H1 (cell line): ENCODE data around the gene C14orf119. TPM values are rescaled to one million over a fixed set of nuclear protein-coding genes. Genes with fewer than 3 reads are reported as not detected.

Experiments
- CTCF ChIA-PET: fragments of 300-600 bp; sonication (Branson Sonifier 250); formaldehyde crosslinking; loops from one replicate; lab custom pipeline; 2021; ENCODE audit not compliant: partially characterized antibody; lab: Charles Lee
- POLR2A ChIA-PET: fragments of 300-600 bp; sonication (Branson Sonifier 250); formaldehyde crosslinking; loops from one replicate; lab custom pipeline; 2021; ENCODE audit warnings: inconsistent platforms; ENCODE audit not compliant: partially characterized antibody; lab: Charles Lee
- DNase-seq, 2 experiments: peaks; one replicate each; pipeline versions ENCODE4 v3.0.0 to v3.0.0-alpha.2; 2010 to 2022; ENCODE audit warnings: low spot score in 2 of 2, low read depth in 1 of 2, mixed read lengths in 1 of 2
- FAIRE-seq: peaks from 2 replicates; lab custom pipeline; 2011; peaks lifted over from hg19 to GRCh38; lab: Jason Lieb, UNC
- H2AFZ ChIP-seq: 2 replicates; pipeline ENCODE4 v1.8.1; 2012; ENCODE audit warnings: low read length, inconsistent platforms
- H2AK5ac ChIP-seq: 2 replicates; pipeline ENCODE4 v1.6.1; 2013; ENCODE audit warnings: low read depth, low read length
- H2BK120ac ChIP-seq: replicated peaks from 2 replicates; pipeline ENCODE3; 2013; ENCODE audit warnings: low read depth, low read length, inconsistent platforms
- H2BK12ac ChIP-seq: 2 replicates; pipeline ENCODE4 v1.6.1; 2013; ENCODE audit warnings: low read depth, low read length
- H2BK15ac ChIP-seq: 2 replicates; pipeline ENCODE4 v1.6.1; 2013; ENCODE audit warnings: low read length
- H2BK20ac ChIP-seq: 2 replicates; pipeline ENCODE4 v1.6.1; 2013; ENCODE audit warnings: low read length
- H2BK5ac ChIP-seq: 2 replicates; pipeline ENCODE4 v1.6.1; 2013; ENCODE audit warnings: low read depth, low read length
- H3K14ac ChIP-seq: 2 replicates; pipeline ENCODE4 v1.6.1; 2013; ENCODE audit warnings: inconsistent platforms; ENCODE audit not compliant: insufficient read length
- H3K18ac ChIP-seq: 2 replicates; pipeline ENCODE4 v1.6.1; 2013; ENCODE audit warnings: low read length; ENCODE audit errors: extremely low read depth
- H3K23ac ChIP-seq: 2 replicates; pipeline ENCODE4 v1.6.1; 2013; ENCODE audit warnings: inconsistent platforms; ENCODE audit not compliant: insufficient read length
- H3K23me2 ChIP-seq: 2 replicates; pipeline ENCODE4 v1.6.1; 2013; ENCODE audit warnings: low read depth, low read length
- H3K27ac ChIP-seq: 2 replicates; pipeline ENCODE4 v1.6.1; 2011; ENCODE audit warnings: low read depth, low read length, inconsistent platforms
- H3K27me3 ChIP-seq, 4 experiments: replicated peaks in 1 of 4; 1 replicate in 1 of 4; 2 replicates in 3 of 4; pipeline versions ENCODE4 v1.6.1 to v1.8.1; 2011 to 2013; ENCODE audit warnings: low read length in 3 of 4, mild to moderate bottlenecking in 3 of 4, inconsistent platforms in 2 of 4, mixed read lengths in 2 of 4, moderate library complexity in 1 of 4; ENCODE audit not compliant: control insufficient read depth in 3 of 4, insufficient read depth in 3 of 4; ENCODE audit errors: extremely low read depth in 1 of 4
- H3K36me3 ChIP-seq, 4 experiments: 2 replicates each; pipeline versions ENCODE4 v1.6.1 to v1.8.1; 2011 to 2013; ENCODE audit warnings: mild to moderate bottlenecking in 4 of 4, low read length in 3 of 4, moderate library complexity in 2 of 4, control low read depth in 1 of 4, inconsistent platforms in 1 of 4; ENCODE audit not compliant: insufficient read depth in 4 of 4, control insufficient read depth in 2 of 4
- H3K4ac ChIP-seq: replicated peaks from 2 replicates; pipeline ENCODE3; 2013; ENCODE audit warnings: low read length, low read depth, mixed read lengths, inconsistent platforms; ENCODE audit not compliant: insufficient read length
- H3K4me1 ChIP-seq, 4 experiments: replicated peaks in 1 of 4; 1 replicate in 1 of 4; 2 replicates in 3 of 4; pipeline versions ENCODE4 v1.6.1 to v1.8.1; 2011 to 2013; ENCODE audit warnings: low read length in 3 of 4, inconsistent platforms in 2 of 4, mixed read lengths in 1 of 4; ENCODE audit not compliant: insufficient read depth in 4 of 4, control insufficient read depth in 3 of 4
- H3K4me2 ChIP-seq, 2 experiments: 2 replicates each; pipeline versions ENCODE4 v1.6.1 to v1.8.1; 2011 to 2013; ENCODE audit warnings: low read depth in 2 of 2, low read length in 2 of 2, control low read depth in 1 of 2, inconsistent platforms in 1 of 2, mild to moderate bottlenecking in 1 of 2; ENCODE audit not compliant: insufficient read depth in 1 of 2
- H3K4me3 ChIP-seq, 4 experiments: fragments of 200-600, 300-600 bp in 1 of 4; sonication (generic), shearing (Covaris generic), sonication (Bioruptor Twin) in 1 of 4; 2 replicates each; pipeline versions ENCODE4 v1.5.1 to v1.8.1; 2011 to 2016; ENCODE audit warnings: low read length in 4 of 4, low read depth in 3 of 4, control low read depth in 2 of 4, inconsistent platforms in 2 of 4, mild to moderate bottlenecking in 2 of 4, mixed read lengths in 1 of 4, moderate library complexity in 1 of 4; ENCODE audit not compliant: insufficient read depth in 2 of 4; ENCODE audit errors: extremely low read depth in 1 of 4
- H3K56ac ChIP-seq: replicated peaks from 2 replicates; pipeline ENCODE3; 2013; ENCODE audit warnings: low read depth, mild to moderate bottlenecking, mixed read lengths, low read length, inconsistent platforms; ENCODE audit not compliant: insufficient read length
- H3K79me1 ChIP-seq: 2 replicates; pipeline ENCODE4 v1.6.1; 2013; ENCODE audit warnings: low read depth, low read length, control low read depth
- H3K79me2 ChIP-seq, 2 experiments: 2 replicates each; pipeline versions ENCODE4 v1.6.1 to v1.8.1; 2012 to 2013; ENCODE audit warnings: low read length in 2 of 2, mild to moderate bottlenecking in 2 of 2, inconsistent platforms in 1 of 2; ENCODE audit not compliant: insufficient read depth in 2 of 2, control insufficient read depth in 1 of 2
- H3K9ac ChIP-seq, 4 experiments: replicated peaks in 1 of 4; 1 replicate in 1 of 4; 2 replicates in 3 of 4; pipeline versions ENCODE4 v1.6.1 to v1.8.1; 2011 to 2013; ENCODE audit warnings: low read depth in 3 of 4, low read length in 3 of 4, control low read depth in 2 of 4, mild to moderate bottlenecking in 2 of 4, moderate library complexity in 2 of 4, inconsistent platforms in 1 of 4; ENCODE audit errors: extremely low read depth in 1 of 4
- H3K9me3 ChIP-seq, 2 experiments: 2 replicates each; pipeline versions ENCODE4 v1.6.1 to v1.8.1; 2012 to 2013; ENCODE audit warnings: mild to moderate bottlenecking in 2 of 2, moderate library complexity in 2 of 2, control low read depth in 1 of 2, inconsistent platforms in 1 of 2, low read depth in 1 of 2, low read length in 1 of 2, mixed read lengths in 1 of 2; ENCODE audit not compliant: insufficient read depth in 2 of 2
- H4K20me1 ChIP-seq, 2 experiments: replicated peaks in 1 of 2; 2 replicates each; pipeline versions ENCODE3 to v1.8.1; 2011 to 2013; ENCODE audit warnings: inconsistent platforms in 2 of 2, low read length in 2 of 2, mild to moderate bottlenecking in 1 of 2; ENCODE audit not compliant: insufficient read depth in 2 of 2, control insufficient read depth in 1 of 2
- H4K5ac ChIP-seq: 2 replicates; pipeline ENCODE4 v1.6.1; 2013; ENCODE audit warnings: low read length, low read depth, mixed read lengths, inconsistent platforms; ENCODE audit not compliant: insufficient read length
- H4K8ac ChIP-seq: 2 replicates; pipeline ENCODE4 v1.8.0; 2013; ENCODE audit warnings: mild to moderate bottlenecking, moderate library complexity, low read length, inconsistent platforms; ENCODE audit not compliant: insufficient read depth; ENCODE audit errors: extremely low read depth
- H4K91ac ChIP-seq: replicated peaks from 2 replicates; pipeline ENCODE3; 2013; ENCODE audit warnings: low read length, mixed read lengths, inconsistent platforms; ENCODE audit not compliant: insufficient read length
- ATF2 ChIP-seq: IDR thresholded peaks from 2 replicates; pipeline ENCODE4 v1.6.1; 2012; ENCODE audit warnings: low read length, inconsistent platforms
- RXRA ChIP-seq: IDR thresholded peaks from 2 replicates; pipeline ENCODE4 v1.6.1; 2011; ENCODE audit warnings: low read depth, mild to moderate bottlenecking, low read length, moderate library complexity; ENCODE audit not compliant: insufficient read depth
- SIN3A ChIP-seq, 2 experiments: IDR thresholded peaks in 1 of 2; conservative IDR thresholded peaks in 1 of 2; 2 replicates each; pipeline ENCODE4 v1.6.1; 2011 to 2012; ENCODE audit warnings: low read length in 2 of 2, improper control_type of control experiment in 1 of 2, low read depth in 1 of 2, mild to moderate bottlenecking in 1 of 2
- TBP ChIP-seq: IDR thresholded peaks from 2 replicates; pipeline ENCODE4 v1.6.1; 2011; ENCODE audit warnings: low read depth, low read length, improper control_type of control experiment
- WGBS, 2 experiments: shearing (Covaris generic) in 1 of 2; methylation state at CpG; one replicate each; pipeline versions ENCODE4 v1.1.6 to v1.1.7; 2013 to 2015; ENCODE audit warnings: low lambda C conversion rate in 2 of 2, mixed read lengths in 2 of 2, inconsistent platforms in 1 of 2, low coverage in 1 of 2, missing lambda C conversion rate in 1 of 2; ENCODE audit not compliant: insufficient replicate concordance in 2 of 2, insufficient coverage in 1 of 2, insufficient read length in 1 of 2; ENCODE audit errors: extremely low coverage in 1 of 2, missing lambda C conversion rate in 1 of 2; 5-methylcytosine and 5-hydroxymethylcytosine counted together
- polyA plus RNA-seq, 7 experiments: library from polyadenylated mRNA; depleted of rRNA in 3 of 7; stranded (reverse) in 5 of 7; unstranded in 2 of 7; fragments of >200 nt in 5 of 7; fragments of 200-250 nt in 2 of 7; gene quantifications; 1 replicate in 5 of 7; 2 replicates in 1 of 7; 4 replicates in 1 of 7; pipeline versions ENCODE4 v1.2.1 to v1.2.3, GENCODE V29; 2011 to 2013; ENCODE audit warnings: missing spikeins in 2 of 7, mixed read lengths in 2 of 7
- total RNA-seq: library from RNA; stranded (reverse); fragmentation: NEBNext Ultra II Directional; extraction: Animal tissue kit (Norgen Biotek cat#: 25700); gene quantifications from 2 replicates; pipeline ENCODE4 v1.2.1, GENCODE V29; 2021

C14orf119 gene
- total and polyA plus RNA-seq, 2 of the 8 experiments (the other 6 are each of a cell fraction or from before 2014, with no cell fraction given), result 78.1 to 94.0 TPM

GRCh38 chr14:23147676-23148075 lies 52.4 kb downstream of the C14orf119 start:
- Histone ChIP-seq H3K79me1 (no peaks in the 10 kb centered on the region; the same call in none of the 2 replicates), H3K23me2 (peaks cover 3% of the 10 kb centered on the region; the same call in 1 of the 2 replicates), H3K56ac (no peak overlapping the region), H3K23ac (no peak overlapping the region), H4K5ac (no peak overlapping the region), H2BK12ac (no peak overlapping the region), H4K20me1 (peaks cover 2 to 6% of the 10 kb centered on the region in 2 experiments), H3K9me3 (no peaks in the 10 kb centered on the region), H3K36me3 (peaks cover 4 to 28% (median 16%) of the 10 kb centered on the region in 4 experiments; a peak in 7 of 8 replicates), H2BK15ac (no peak overlapping the region), H4K91ac (no peak overlapping the region), H3K18ac (no peak overlapping the region), H3K4ac (no peak overlapping the region), H2AFZ (no peak overlapping the region), H2BK120ac (no peak overlapping the region), H3K27me3 (no peaks in the 10 kb centered on the region), H3K4me3 (no peak overlapping the region), H2BK5ac (no peak overlapping the region), H3K4me2 (no peak overlapping the region), H3K79me2 (no peaks in the 10 kb centered on the region), H4K8ac (no peak overlapping the region), H3K14ac (no peak overlapping the region), H2AK5ac (no peak overlapping the region), H3K9ac (no peak overlapping the region), H2BK20ac (no peak overlapping the region), H3K27ac (no peak overlapping the region; the same call in 1 of the 2 replicates), H3K4me1 (no peaks in the 10 kb centered on the region)
- ChIA-PET POLR2A (no interaction called here), CTCF (interaction anchor here (0.7 kb wide), 1 partner anchor 1659 kb away, joined by 4 read pairs; no protein-coding TSS in a partner anchor)
- WGBS, 2 experiments, result 94% methylated on average over 1 of the region's 1 CpG; no CpG with 5 or more reads in 1 of the 2 experiments
- no peak for TF ChIP-seq SIN3A (conservative IDR thresholded peaks at IDR 0.05 in 1 of 2, IDR thresholded peaks at IDR 0.05 in 1 of 2; ENCODE audit: low read depth in 1 of 2, low read length in 2 of 2)
- no peak for TF ChIP-seq ATF2
- no peak for TF ChIP-seq RXRA
- no peak for TF ChIP-seq TBP
- DNase-seq, result no peak
- FAIRE-seq, result no peak
